ENCODE results near the gene TGFBRAP1. TPM values are rescaled to one million over a fixed set of nuclear protein-coding genes. Genes with fewer than 3 reads are reported as not detected.
A peak's percentile ranks its signal among the peaks of the same experiment; 100 is the strongest.

Gene TGFBRAP1
- total RNA-seq, 1 experiment from 2014 or later = 26.5 TPM

DNA sequence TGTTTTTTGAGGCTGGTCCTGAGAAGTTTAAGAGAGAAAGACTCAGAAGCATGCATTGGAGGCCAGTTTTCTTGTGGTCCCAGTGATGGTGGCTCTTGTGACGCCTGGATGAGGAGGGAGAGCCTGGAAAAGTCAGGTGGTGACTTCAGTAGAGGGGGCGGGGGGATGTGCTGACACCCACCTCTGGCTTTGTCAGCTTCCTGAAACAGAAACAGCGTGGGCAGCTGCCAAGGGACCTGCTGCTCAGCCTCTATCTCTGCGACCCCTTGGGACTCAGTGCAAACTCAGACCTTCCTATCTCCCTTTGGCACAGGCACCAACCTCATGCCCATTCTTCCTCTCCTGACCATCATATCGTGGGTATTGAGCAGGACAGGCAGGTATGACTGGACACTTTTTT, 6.4 kb downstream of the TGFBRAP1 start:
- DNase-seq (no peak), ATAC-seq (no peak)
- no peaks in the 10 kb centered on the region for H3K27me3 ChIP-seq (ENCODE audit: low read length)
- peaks cover 84% of the 10 kb centered on the region for H3K79me2 ChIP-seq (ENCODE audit: low read length)
- H3K9me3 ChIP-seq (ENCODE audit: low read length) = no peaks in the 10 kb centered on the region
- H3K9ac ChIP-seq (ENCODE audit: low read length) = no peak overlapping the region
- no peaks in the 10 kb centered on the region for H4K20me1 ChIP-seq (ENCODE audit: low read length)
- BruUV-seq (replicated peaks) = no TSS peak
- no peak for TF ChIP-seq CTCF (conservative IDR thresholded peaks at IDR 0.05; ENCODE audit: low read depth, low read length)
- TF ChIP-seq EZH2 (IDR thresholded peaks at IDR 0.05; ENCODE audit: low read length, unreplicated experiment) = no peak
- no peak for TF ChIP-seq EZH2phosphoT487 (IDR thresholded peaks at IDR 0.05; ENCODE audit: borderline replicate concordance, low read length)
- no peaks in the 10 kb centered on the region for H3F3A ChIP-seq (ENCODE audit: low read length, unreplicated experiment)
- no peaks in the 10 kb centered on the region for H3K9me2 ChIP-seq (replicated peaks; ENCODE audit: low read length)
- H3K36me3 ChIP-seq (ENCODE audit: low read depth, low read length) = peaks cover 3% of the 10 kb centered on the region; the same call in 1 of the 2 replicates
- intact Hi-C loops (cut with micrococcal nuclease) = no loop called here
- H2AFZ ChIP-seq (ENCODE audit: low read length) = no peak overlapping the region
- no peak overlapping the region for H3K4me3 ChIP-seq (ENCODE audit: low read length)
- H3K4me2 ChIP-seq (ENCODE audit: low read length) = no peak overlapping the region
- POLR2A ChIA-PET (ENCODE audit: unreplicated experiment) = no interaction called here
- no peak overlapping the region for H3K27ac ChIP-seq (ENCODE audit: low read length)
- H3K4me1 ChIP-seq (ENCODE audit: insufficient read depth, low read length) = peaks cover 48% of the 10 kb centered on the region
- CTCF ChIA-PET = no interaction called here

DNA sequence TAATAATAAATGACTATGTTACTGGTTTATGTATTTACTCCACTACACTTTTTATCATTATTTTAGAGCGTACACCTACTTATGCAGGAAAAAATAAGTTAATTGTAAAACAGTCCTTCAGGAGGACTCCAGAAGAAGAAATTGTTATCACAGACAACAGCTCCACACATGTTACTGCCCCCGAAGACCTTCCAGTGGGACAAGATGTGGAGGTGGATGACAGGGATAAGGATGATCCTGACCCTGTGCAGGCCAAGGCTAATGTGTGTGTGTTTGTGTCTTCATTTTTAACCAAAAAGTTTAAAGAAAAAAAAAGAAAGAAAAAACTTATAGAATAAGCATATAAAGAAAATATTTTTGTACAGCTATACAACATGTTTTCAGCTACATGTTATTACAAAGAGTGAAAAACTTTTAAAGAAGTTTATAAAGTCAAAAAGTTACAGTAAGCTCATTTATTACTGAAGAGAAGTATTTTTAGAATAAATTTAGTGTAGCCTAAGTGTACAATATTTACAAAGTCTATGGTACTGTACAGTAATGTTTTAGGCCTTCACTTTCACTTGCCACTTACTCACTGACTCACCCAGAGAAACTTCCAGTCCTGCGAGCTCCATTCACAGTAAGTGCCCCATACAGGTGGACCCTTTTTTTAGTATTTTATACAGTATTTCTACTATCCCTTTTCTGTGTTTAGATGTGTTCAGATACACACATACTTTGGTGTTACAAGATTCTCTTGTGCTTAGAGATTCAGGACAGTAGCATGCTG, 7.5 kb downstream of the TGFBRAP1 start:
- Histone ChIP-seq H3K27ac (ENCODE audit: low read length) (no peak overlapping the region), H2AFZ (ENCODE audit: low read length) (no peak overlapping the region), H4K20me1 (ENCODE audit: low read length) (no peaks in the 10 kb centered on the region), H3K4me2 (ENCODE audit: low read length) (no peak overlapping the region), H3K36me3 (ENCODE audit: low read depth, low read length) (peaks cover 3% of the 10 kb centered on the region; the same call in 1 of the 2 replicates), H3K9me2 (replicated peaks; ENCODE audit: low read length) (no peaks in the 10 kb centered on the region), H3F3A (ENCODE audit: low read length, unreplicated experiment) (no peaks in the 10 kb centered on the region), H3K79me2 (ENCODE audit: low read length) (peaks cover 84% of the 10 kb centered on the region), H3K9me3 (ENCODE audit: low read length) (no peaks in the 10 kb centered on the region), H3K4me1 (ENCODE audit: insufficient read depth, low read length) (peaks cover 38% of the 10 kb centered on the region), H3K4me3 (ENCODE audit: low read length) (no peak overlapping the region), H3K27me3 (ENCODE audit: low read length) (no peaks in the 10 kb centered on the region), H3K9ac (ENCODE audit: low read length) (no peak overlapping the region)
- ATAC-seq = no peak
- POLR2A ChIA-PET (ENCODE audit: unreplicated experiment) = interaction anchor here (0.6 kb wide), 1 partner anchor 313 kb away, joined by 3 read pairs; no protein-coding TSS in a partner anchor
- CTCF ChIA-PET = no interaction called here
- no TSS peak for BruUV-seq (replicated peaks)
- intact Hi-C loops (cut with micrococcal nuclease) = no loop called here
- DNase-seq = no peak
- no peak for TF ChIP-seq EZH2phosphoT487 (IDR thresholded peaks at IDR 0.05; ENCODE audit: borderline replicate concordance, low read length)
- TF ChIP-seq EZH2 (IDR thresholded peaks at IDR 0.05; ENCODE audit: low read length, unreplicated experiment) = no peak
- no peak for TF ChIP-seq CTCF (conservative IDR thresholded peaks at IDR 0.05; ENCODE audit: low read depth, low read length)

DNA sequence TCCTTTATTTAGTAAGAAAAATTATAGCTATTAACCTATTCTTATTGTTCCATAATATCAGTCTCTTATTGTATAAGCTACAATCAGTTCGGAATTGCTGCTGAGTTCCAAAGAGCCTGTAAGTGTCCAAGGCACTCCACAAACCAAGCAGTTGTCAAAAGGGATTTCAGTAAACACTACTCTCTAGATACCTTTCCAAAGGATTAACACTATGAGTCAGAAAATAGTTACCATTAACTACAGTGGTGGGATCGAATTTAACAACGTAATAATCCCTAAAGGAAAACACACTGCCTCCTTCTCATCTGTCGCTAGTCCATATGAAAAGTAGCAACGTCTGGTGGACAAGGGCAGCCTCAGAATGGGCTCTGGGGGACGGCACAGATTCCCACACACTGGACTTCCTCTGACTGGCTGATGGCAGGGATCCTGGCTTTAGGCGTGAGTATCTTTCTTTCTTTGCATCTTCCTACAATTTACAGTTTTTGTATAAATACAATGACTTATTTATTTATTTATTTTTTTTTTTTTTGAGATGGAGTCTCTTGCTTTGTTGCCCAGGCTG, 8.8 kb downstream of the TGFBRAP1 start:
- no peak overlapping the region for H3K9ac ChIP-seq (ENCODE audit: low read length)
- POLR2A ChIA-PET (ENCODE audit: unreplicated experiment) = interaction anchor here (1.0 kb wide), 1 partner anchor 12 kb away, joined by 5 read pairs; no protein-coding TSS in a partner anchor
- H3K4me1 ChIP-seq (ENCODE audit: insufficient read depth, low read length) = peaks cover 26% of the 10 kb centered on the region
- H3K36me3 ChIP-seq (ENCODE audit: low read depth, low read length) = peaks cover 3% of the 10 kb centered on the region; the same call in 1 of the 2 replicates
- TF ChIP-seq EZH2phosphoT487 (IDR thresholded peaks at IDR 0.05; ENCODE audit: borderline replicate concordance, low read length) = no peak
- no peak for TF ChIP-seq CTCF (conservative IDR thresholded peaks at IDR 0.05; ENCODE audit: low read depth, low read length)
- no peak for TF ChIP-seq EZH2 (IDR thresholded peaks at IDR 0.05; ENCODE audit: low read length, unreplicated experiment)
- no peaks in the 10 kb centered on the region for H3K9me3 ChIP-seq (ENCODE audit: low read length)
- H3K4me3 ChIP-seq (ENCODE audit: low read length) = no peak overlapping the region
- H3F3A ChIP-seq (ENCODE audit: low read length, unreplicated experiment) = no peaks in the 10 kb centered on the region
- peak; percentile 72 for ATAC-seq
- H3K27me3 ChIP-seq (ENCODE audit: low read length) = no peaks in the 10 kb centered on the region
- DNase-seq = peak; percentile 54
- intact Hi-C loops (cut with micrococcal nuclease) = no loop called here
- H3K27ac ChIP-seq (ENCODE audit: low read length) = no peak overlapping the region
- CTCF ChIA-PET = no interaction called here
- no peaks in the 10 kb centered on the region for H4K20me1 ChIP-seq (ENCODE audit: low read length)
- peaks cover 84% of the 10 kb centered on the region for H3K79me2 ChIP-seq (ENCODE audit: low read length)
- no peaks in the 10 kb centered on the region for H3K9me2 ChIP-seq (replicated peaks; ENCODE audit: low read length)
- no TSS peak for BruUV-seq (replicated peaks)
- H2AFZ ChIP-seq (ENCODE audit: low read length) = no peak overlapping the region
- peak overlapping the region; percentile 23 for H3K4me2 ChIP-seq (ENCODE audit: low read length)

Data from PC-3 (cell line).